GM10266 (cell line): ENCODE measurements around the gene LYL1.

Source experiments
- DNase-seq: peaks from one replicate; pipeline ENCODE4 v3.0.0; 2012; ENCODE audit errors: extremely low spot score
- TF ChIP-seq, protein P1 (sequence below): IDR thresholded peaks from 2 replicates; pipeline ENCODE4 v1.5.1; 2012; ENCODE audit warnings: mild to moderate bottlenecking, low read depth; ENCODE audit not compliant: control insufficient read depth, insufficient read depth; ENCODE audit errors: missing control alignments

LYL1 gene

DNA sequence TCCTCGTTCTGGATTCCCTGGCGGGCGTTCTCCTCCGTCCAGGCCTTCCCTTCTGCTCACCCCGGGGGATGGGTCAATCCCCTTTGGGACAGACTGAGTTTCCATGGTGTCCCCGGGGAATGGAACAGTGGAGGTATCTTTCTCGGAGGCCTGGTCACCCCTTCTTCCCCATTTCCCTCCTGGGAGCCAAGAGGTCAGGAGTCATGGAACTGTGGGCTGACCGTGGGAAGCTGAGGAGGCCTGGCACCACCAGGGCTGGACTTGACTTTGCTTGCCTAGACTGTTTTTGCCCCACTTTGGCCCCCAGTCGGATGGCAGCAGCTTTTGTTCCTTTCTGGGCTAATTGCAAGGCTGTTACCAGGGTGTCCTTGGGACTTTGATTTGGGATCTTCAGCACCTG lies 17.4 kb upstream of the LYL1 start:
- TF ChIP-seq, protein P1, sequence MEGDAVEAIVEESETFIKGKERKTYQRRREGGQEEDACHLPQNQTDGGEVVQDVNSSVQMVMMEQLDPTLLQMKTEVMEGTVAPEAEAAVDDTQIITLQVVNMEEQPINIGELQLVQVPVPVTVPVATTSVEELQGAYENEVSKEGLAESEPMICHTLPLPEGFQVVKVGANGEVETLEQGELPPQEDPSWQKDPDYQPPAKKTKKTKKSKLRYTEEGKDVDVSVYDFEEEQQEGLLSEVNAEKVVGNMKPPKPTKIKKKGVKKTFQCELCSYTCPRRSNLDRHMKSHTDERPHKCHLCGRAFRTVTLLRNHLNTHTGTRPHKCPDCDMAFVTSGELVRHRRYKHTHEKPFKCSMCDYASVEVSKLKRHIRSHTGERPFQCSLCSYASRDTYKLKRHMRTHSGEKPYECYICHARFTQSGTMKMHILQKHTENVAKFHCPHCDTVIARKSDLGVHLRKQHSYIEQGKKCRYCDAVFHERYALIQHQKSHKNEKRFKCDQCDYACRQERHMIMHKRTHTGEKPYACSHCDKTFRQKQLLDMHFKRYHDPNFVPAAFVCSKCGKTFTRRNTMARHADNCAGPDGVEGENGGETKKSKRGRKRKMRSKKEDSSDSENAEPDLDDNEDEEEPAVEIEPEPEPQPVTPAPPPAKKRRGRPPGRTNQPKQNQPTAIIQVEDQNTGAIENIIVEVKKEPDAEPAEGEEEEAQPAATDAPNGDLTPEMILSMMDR = no peak
- DNase-seq = no peak

DNA sequence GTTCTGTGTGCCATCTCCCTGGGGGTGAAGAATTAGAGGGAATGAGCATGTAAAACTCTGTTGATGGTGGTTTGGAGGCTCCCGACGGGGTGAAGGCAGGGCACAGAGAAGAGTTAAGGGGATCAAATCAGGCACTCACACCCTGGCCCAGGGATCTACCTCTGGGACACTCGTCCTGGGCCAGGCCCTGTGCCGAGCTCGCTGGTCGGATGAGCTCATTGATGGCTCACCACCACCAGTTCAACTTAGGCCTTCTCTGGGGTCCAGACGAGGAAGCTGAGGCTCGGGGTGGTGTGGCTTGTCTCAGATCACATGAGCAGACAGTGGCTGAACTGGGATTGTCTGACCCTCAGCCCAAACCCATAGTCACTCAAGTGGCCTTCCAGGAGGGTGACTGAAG lies 17.0 kb upstream of the LYL1 start:
- no peak for DNase-seq
- TF ChIP-seq, protein P1 = no peak

DNA sequence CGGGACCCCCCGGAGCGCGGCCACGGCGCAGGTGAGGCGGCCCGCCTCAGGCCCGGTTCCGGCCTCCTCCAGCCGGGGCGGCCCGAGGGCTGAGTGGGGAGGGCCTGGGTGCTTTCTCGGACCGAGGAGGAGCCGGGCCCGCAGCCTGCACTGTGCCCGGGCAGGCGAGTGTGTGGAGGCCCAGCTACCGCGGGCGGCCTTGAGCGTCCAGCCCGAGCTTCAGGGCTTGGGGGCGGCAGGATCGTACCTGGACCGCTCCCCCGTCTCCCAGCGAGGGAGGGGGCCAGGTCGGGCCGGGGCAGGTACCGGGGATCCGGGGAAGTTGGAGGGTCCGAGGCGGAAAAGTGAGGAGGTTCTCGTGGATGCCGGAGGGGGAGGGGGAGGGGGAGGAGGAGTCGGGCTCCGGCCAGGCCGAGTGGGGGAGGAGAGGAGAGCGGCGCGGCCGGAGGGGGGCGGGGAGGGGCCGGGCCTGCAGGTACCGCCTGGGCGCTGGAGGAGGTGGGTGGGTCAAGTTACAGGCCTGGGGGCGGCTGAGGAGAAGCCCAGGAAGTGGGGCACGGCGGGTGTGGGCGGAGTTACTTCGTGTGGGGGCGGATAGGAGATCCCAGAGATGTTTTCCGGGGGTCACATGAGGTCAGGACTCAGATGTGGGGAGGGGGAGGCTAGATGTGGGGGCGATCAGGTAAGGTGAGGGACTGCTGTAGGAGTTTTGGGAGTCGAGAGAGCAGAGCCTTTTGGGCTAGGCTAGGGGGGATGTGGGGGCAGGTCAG lies 16.0 kb upstream of the LYL1 start:
- peak; percentile 76 for DNase-seq
- TF ChIP-seq, protein P1 = no peak

DNA sequence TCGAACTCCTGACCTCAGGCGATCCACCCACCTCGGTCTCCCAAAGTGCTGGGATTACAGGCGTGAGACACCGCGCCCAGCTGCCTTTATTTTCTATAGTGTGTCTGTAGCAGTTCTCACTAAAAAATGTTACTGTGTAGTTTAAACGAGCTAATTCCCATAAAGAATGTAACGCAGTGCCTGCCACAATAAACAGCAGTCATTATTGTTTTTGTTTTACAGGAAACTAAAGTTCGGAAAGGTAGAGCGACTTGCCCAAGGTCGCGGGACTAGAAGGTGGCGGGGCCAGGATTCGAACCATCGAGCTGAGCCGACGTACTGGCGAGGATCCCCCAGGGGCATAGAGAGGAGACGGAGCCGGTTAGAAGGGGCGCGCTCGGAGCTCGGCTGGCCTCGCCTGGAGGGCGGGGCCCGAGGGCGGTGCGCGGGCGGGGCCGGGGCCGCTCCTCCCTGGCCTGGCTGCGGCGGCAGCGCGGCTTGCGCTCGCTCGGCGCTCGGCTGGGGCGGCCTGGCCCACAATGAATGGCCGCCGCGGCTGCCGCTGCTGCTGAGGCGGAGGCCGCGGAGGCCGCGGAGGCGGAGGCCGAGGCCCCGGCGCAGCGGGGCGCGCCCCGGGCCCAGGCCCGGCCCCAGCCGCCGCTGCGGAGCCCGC lies 15.2 kb upstream of the LYL1 start, which contains the start of gene NACC1:
Gene NACC1, plus strand, starts transcription at position 493 of the 652 bp plus-strand sequence. CDS start 16,944 bp downstream, outside the sequence.
- peak; percentile 99 for DNase-seq
- TF ChIP-seq, protein P1 = no peak

DNA sequence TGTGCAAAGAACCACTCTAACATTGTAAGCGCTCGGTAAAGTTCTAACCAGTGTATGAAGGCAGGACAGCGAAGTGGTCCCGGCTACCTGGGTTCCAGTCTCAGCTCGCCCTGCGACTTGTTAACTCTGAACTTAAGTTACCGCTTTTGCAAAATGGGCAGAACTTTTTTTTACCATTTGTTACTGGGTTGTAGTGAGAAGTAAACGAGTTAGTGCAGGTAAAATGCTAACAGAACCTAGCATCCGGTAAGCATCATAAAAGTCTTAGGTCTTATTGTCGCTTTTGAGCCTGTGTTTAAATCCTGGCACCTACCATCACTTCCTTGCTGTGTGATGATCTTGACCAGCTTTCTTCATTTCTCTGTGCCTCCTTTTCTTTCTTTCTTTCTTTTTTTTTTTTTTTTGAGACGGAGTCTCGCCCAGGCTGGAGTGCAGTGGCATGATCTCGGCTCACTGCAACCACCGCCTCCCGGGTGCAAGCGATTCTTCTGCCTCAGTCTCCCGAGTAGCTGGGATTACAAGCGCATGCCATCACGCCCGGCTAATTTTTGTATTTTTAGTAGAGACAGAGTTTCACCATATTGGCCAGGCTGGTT lies 14.6 kb upstream of the LYL1 start:
- TF ChIP-seq, protein P1 = no peak
- DNase-seq = no peak

GRCh38 chr19:13116282-13117175 lies 13.9 kb upstream of the LYL1 start, which contains the start of gene TRMT1:
Gene TRMT1 (minus strand): TSS chr19:13116740. CDS start chr19:13116399, 341 bp downstream.
- TF ChIP-seq, protein P1 = no peak
- peak; percentile 95 for DNase-seq
